ENCODE results near the gene GALNT2.

DNA sequence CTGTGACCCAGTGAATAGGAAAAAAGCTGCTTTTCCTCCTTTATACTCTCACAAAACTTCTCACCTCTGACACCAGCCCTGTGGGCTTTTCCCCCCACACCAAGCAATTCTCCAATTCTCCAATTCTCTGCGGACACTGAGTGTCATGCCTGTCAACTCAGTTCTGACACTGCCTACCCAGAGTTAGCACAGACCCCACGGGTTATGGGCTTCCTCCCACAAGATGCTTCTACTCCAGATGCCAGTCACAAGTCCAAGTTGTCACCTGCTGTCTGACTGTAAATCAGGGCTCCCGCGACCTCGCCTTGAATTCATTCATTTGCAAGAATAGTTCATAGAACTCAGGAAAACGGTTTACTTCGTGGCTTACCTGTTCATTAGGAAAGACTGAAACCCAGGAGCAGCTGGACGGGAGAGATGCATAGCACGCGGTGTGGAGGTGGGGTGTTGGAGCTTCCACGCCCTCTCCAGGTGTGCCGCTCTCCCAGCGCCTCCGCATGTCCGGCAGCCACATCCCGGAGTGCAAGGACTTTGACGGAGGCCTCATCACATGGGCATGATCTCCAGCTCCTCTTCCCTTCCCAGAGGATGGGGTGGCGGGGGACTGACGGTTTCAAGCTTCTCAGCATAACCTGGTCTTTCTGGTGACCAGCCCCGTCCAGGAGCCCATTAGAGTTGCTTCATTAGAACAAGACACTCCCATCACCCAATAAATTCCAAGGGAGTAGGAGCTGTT lies 204.4 kb downstream of the GALNT2 start:
- TF ChIP-seq ZNF274 (IDR thresholded peaks at IDR 0.05; ENCODE audit: low read depth, low read length) (no peak), YY1 (IDR thresholded peaks at IDR 0.05; ENCODE audit: insufficient read depth, insufficient read length) (no peak), SUZ12 (IDR thresholded peaks at IDR 0.05; ENCODE audit: extremely low read depth, insufficient read depth, insufficient read length) (no peak)
